Peyer's patch (tissue), 4 donors: Measurements from ENCODE around the gene COG5.

Experiments used
- POLR2A ChIP-seq, 2 donors: fragments of 450-650 bp; IDR thresholded peaks; one replicate each; pipeline ENCODE4 v1.5.1; 2017; ENCODE audit warnings: antibody characterized with exemption in 2 of 2, mild to moderate bottlenecking in 2 of 2, moderate library complexity in 2 of 2
- TF ChIP-seq, protein P1 (sequence below), 6 experiments: fragments of 450-650 bp in 4 of 6; fragments of 200-600 bp in 2 of 6; sonication (generic) in 1 of 6; IDR thresholded peaks; one replicate each; pipeline ENCODE4 v1.5.1; 2017 to 2019; ENCODE audit warnings: antibody characterized with exemption in 6 of 6, mild to moderate bottlenecking in 3 of 6, moderate library complexity in 1 of 6

DNA sequence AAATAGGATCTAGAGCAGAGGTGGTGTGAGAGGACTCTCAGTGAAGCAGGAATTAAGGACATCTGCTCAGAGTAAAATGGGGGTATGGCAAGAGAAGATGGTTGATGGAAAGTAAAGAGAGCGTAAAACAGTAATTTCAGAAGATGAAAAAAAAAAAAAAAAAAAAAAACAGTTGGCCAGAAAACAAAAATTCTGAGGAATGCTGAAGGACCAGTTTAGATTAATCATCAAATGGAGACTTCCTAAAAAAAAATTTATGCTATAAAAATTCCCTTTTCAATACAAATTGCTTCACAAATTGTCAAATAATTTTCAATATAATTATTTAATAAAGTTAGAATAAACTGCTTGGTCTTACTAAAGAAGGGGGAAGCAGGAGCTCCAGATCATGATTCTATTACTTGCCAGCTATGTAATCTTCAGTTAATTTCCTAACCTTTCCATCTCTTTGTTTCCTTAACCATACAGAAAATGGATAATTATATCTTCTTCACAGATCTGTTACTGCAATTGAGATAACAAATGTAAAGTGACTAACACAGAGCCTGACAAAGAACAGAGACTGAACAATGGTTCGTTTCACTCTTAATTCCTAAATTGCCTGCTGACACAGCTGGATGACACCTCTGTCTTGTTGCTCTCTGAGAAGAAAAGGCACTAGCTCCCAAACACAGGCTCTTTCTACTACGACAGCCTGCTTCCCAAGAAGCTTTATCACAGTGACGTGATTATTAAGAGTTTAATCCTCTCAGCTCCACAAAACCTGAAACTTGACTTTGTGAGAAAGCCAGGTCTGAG lies 158.8 kb downstream of the COG5 start:
- TF ChIP-seq, protein P1, sequence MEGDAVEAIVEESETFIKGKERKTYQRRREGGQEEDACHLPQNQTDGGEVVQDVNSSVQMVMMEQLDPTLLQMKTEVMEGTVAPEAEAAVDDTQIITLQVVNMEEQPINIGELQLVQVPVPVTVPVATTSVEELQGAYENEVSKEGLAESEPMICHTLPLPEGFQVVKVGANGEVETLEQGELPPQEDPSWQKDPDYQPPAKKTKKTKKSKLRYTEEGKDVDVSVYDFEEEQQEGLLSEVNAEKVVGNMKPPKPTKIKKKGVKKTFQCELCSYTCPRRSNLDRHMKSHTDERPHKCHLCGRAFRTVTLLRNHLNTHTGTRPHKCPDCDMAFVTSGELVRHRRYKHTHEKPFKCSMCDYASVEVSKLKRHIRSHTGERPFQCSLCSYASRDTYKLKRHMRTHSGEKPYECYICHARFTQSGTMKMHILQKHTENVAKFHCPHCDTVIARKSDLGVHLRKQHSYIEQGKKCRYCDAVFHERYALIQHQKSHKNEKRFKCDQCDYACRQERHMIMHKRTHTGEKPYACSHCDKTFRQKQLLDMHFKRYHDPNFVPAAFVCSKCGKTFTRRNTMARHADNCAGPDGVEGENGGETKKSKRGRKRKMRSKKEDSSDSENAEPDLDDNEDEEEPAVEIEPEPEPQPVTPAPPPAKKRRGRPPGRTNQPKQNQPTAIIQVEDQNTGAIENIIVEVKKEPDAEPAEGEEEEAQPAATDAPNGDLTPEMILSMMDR (IDR thresholded peaks at IDR 0.05): no peak
- no peak for TF ChIP-seq POLR2A (IDR thresholded peaks at IDR 0.05)
